ENCODE results near the gene ARVCF. TPM values are rescaled to one million over a fixed set of nuclear protein-coding genes. Genes with fewer than 3 reads are reported as not detected.
A peak's percentile ranks its signal among the peaks of the same experiment; 100 is the strongest.

The ARVCF gene
- total and polyA plus RNA-seq, 9 of the 15 experiments (the other 6 are each of a cell fraction or from before 2014, with no cell fraction given), result 0.03 to 97.4 (median 15.6) TPM

- peak; percentile 50; the same call in 1 of the 2 replicates for TF ChIP-seq KDM2B (CRISPR knock-in tag; IDR thresholded peaks at IDR 0.05)
- no peak for TF ChIP-seq ZNF518B (CRISPR knock-in tag; IDR thresholded peaks at IDR 0.05)
- no peak for TF ChIP-seq SAFB2 (IDR thresholded peaks at IDR 0.05; ENCODE audit: borderline replicate concordance, low read depth, low read length, severe bottlenecking)
- no peak for TF ChIP-seq SMARCC2 (IDR thresholded peaks at IDR 0.05; ENCODE audit: low read depth)
- TF ChIP-seq MBD2 (IDR thresholded peaks at IDR 0.05; ENCODE audit: borderline replicate concordance, low read depth), result no peak
- no peak for TF ChIP-seq LEF1 (IDR thresholded peaks at IDR 0.05)
- TF ChIP-seq ETV5 (CRISPR knock-in tag; IDR thresholded peaks at IDR 0.05; ENCODE audit: low read depth), result no peak
- TF ChIP-seq ATF7 (IDR thresholded peaks at IDR 0.05), result no peak
- no peak for TF ChIP-seq SMARCA4 (IDR thresholded peaks at IDR 0.05)
- TF ChIP-seq ZNF592 (IDR thresholded peaks at IDR 0.05), result no peak
- TF ChIP-seq RBBP5 (IDR thresholded peaks at IDR 0.05; ENCODE audit: borderline replicate concordance, insufficient read depth, low read length, poor library complexity, severe bottlenecking), result no peak
- no peak for TF ChIP-seq MEF2D (tag; conservative IDR thresholded peaks at IDR 0.05; ENCODE audit: low read depth)
- TF ChIP-seq ZNF717 (CRISPR knock-in tag; IDR thresholded peaks at IDR 0.05), result no peak
- TF ChIP-seq E4F1 (CRISPR knock-in tag; IDR thresholded peaks at IDR 0.05; ENCODE audit: borderline replicate concordance), result no peak
- TF ChIP-seq CHD1 (IDR thresholded peaks at IDR 0.05; ENCODE audit: low read length), result peak; percentile 22
These were observed 9.0 kb upstream of the ARVCF start (continued) for GRCh38 chr22:20025401-20026203.

All from K562 (cell line).